K562 (cell line): ENCODE measurements around the gene SMG9.
"Not testable (repeated sequence)": the region's sequence is repeated elsewhere in the genome, so short reads cannot be mapped to it uniquely, and the experiment has no call there.

ENCODE experiments used
- BCLAF1 ChIP-seq, 2 experiments: fragments of 450-650 bp in 1 of 2; IDR thresholded peaks; 2 replicates each; pipeline ENCODE4 v1.6.1; 2011 to 2017; ENCODE audit warnings: low read depth in 2 of 2, antibody characterized with exemption in 1 of 2, borderline replicate concordance in 1 of 2, low read length in 1 of 2, mild to moderate bottlenecking in 1 of 2, mixed read lengths in 1 of 2; ENCODE audit not compliant: control insufficient read depth in 1 of 2
- CAMTA2 ChIP-seq: fragments of 250-450 bp; sonication (Bioruptor Pico); conservative IDR thresholded peaks from 2 replicates; pipeline ENCODE4 v1.5.1; 2022
- CTCF ChIP-seq, 3 experiments: IDR thresholded peaks in 2 of 3; conservative IDR thresholded peaks in 1 of 3; 2 replicates each; pipeline ENCODE4 v1.5.1; 2011 to 2012; ENCODE audit warnings: low read length in 3 of 3, mild to moderate bottlenecking in 3 of 3, control low read depth in 2 of 3, improper control_type of control experiment in 1 of 3, inconsistent platforms in 1 of 3, low read depth in 1 of 3, mixed read lengths in 1 of 3, moderate library complexity in 1 of 3; ENCODE audit not compliant: insufficient read depth in 2 of 3
- GATA2 ChIP-seq: sonication (generic); formaldehyde crosslinking; IDR thresholded peaks from 2 replicates; pipeline ENCODE4 v1.4.0; 2020; ENCODE audit warnings: mild to moderate bottlenecking, missing genetic modification reagents
- POLR3G ChIP-seq: IDR thresholded peaks from 2 replicates; pipeline ENCODE4 v1.6.1; 2011; ENCODE audit not compliant: insufficient read length, insufficient replicate concordance; ENCODE audit errors: extremely low read depth
- ZFX ChIP-seq: sonication (generic); formaldehyde crosslinking; IDR thresholded peaks from 2 replicates; pipeline ENCODE4 v1.8.0; 2022; ENCODE audit warnings: mild to moderate bottlenecking, missing genetic modification reagents, moderate library complexity

GRCh38 chr19:43774940-43775258 is 20.1 kb upstream of the SMG9 start:
- not testable (repeated sequence) for TF ChIP-seq POLR3G; BCLAF1 (IDR thresholded peaks at IDR 0.05; ENCODE audit: borderline replicate concordance in 1 of 2, control insufficient read depth in 1 of 2, low read depth in 2 of 2, low read length in 1 of 2); CAMTA2; CTCF (IDR thresholded peaks at IDR 0.05 in 2 of 3, conservative IDR thresholded peaks at IDR 0.05 in 1 of 3; ENCODE audit: insufficient read depth in 2 of 3, low read depth in 1 of 3, low read length in 3 of 3); GATA2 (CRISPR knock-in tag); ZFX (CRISPR knock-in tag)
